ENCODE measurements around the gene PFN3. TPM values are rescaled to one million over a fixed set of nuclear protein-coding genes. Genes with fewer than 3 reads are reported as not detected.

Gene PFN3
- total RNA-seq, 6 experiments from 2014 or later: not detected

DNA sequence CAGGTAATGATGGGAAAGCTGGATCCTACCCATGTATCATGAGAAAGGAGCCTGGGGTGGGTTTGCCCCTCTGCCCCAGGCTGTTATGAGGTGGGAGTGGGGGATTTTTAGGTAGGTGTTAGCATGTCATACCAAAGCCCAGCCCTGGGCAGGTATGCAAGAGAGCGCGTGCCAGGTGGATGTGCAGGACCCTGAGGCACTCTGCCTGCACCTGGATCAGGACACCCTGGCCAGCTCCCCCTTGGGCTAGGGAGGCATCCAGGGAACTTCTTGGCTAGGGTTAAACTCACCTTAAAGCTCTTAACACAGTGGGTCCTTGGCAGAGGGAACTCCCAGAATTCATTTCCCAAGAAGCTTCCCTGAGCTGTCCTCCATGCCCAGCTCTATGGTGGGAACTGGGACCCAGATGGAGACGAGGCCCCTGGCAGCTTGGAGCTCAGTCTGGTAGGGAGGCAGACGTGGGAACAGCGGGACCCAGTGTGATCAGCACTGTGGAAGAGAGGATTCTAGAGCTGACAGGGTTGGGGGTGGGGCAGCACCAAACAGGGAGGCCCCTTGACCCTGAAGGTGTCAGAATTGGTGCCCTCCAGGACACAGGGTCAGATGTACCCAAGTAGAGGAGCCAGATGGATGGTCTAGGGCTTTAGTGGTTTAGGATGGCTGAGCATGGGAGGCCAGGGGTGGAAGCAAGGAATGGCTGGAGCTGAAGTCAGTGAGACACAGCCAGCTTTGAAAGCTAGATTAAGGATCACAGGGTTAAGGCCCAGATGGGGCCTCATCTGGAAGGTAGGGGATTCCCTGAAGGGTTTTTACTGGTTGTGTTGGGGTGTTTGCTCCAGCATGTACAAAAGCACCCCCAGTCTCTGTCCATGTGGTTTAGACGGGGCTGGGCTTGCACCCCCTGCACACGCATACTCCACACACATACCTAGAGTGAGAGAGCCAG lies 43.9 kb upstream of the PFN3 start:
- Mint-ChIP-seq H3K4me1 (ENCODE audit: low read depth) (peaks cover 24% of the 10 kb centered on the region), H3K9me3 (no peaks in the 10 kb centered on the region)

DNA sequence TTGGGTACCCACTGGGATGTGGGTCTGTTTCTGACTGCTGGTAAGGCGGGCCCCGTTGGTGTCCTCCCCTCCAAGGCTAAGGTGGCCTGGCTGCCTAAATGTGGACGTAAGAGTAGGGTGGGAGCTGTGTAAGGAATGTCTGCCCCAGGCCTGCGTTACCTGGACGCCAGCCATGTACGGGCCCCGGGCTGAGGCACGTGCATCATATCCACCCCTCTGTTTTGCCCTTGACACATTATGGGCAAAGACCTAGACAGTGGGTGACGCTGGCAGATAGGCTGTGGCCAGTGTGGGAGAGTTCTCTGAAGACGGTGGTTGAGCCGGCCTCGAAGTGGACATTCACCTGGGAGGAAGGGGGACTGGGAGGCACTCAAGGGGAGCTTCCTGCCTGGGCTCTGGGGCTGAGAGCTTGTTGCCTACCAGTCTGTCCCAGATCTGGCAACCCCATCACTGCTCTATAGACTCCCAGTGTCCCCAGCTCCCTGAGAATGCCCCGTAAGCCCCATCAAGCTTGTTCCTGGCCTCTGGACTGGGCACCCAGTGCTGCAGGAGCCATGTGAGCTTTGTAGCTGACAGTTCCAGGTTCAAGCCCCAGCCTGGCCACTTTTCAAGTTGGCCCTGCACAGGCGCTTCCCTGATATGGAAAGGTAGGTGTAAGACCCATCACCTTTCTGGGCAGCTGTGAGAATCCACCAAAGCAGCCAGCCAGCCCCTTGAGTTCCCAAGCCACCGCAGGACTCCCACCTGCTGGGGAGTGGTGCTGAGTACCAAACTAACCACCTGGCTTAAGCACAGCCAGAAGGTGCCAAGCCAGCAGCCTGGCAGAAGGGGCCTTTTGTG lies 42.9 kb upstream of the PFN3 start:
- H3K9me3 Mint-ChIP-seq: no peaks in the 10 kb centered on the region
- no peak for DNase-seq
- no peak overlapping the region for H3K4me3 Mint-ChIP-seq
- H3K4me1 Mint-ChIP-seq (ENCODE audit: low read depth): peaks cover 20% of the 10 kb centered on the region
- peaks cover 6% of the 10 kb centered on the region for H3K27me3 Mint-ChIP-seq (ENCODE audit: insufficient read depth)
- H3K36me3 Mint-ChIP-seq (ENCODE audit: low read depth): peaks cover 8% of the 10 kb centered on the region
- TF ChIP-seq, protein P1, sequence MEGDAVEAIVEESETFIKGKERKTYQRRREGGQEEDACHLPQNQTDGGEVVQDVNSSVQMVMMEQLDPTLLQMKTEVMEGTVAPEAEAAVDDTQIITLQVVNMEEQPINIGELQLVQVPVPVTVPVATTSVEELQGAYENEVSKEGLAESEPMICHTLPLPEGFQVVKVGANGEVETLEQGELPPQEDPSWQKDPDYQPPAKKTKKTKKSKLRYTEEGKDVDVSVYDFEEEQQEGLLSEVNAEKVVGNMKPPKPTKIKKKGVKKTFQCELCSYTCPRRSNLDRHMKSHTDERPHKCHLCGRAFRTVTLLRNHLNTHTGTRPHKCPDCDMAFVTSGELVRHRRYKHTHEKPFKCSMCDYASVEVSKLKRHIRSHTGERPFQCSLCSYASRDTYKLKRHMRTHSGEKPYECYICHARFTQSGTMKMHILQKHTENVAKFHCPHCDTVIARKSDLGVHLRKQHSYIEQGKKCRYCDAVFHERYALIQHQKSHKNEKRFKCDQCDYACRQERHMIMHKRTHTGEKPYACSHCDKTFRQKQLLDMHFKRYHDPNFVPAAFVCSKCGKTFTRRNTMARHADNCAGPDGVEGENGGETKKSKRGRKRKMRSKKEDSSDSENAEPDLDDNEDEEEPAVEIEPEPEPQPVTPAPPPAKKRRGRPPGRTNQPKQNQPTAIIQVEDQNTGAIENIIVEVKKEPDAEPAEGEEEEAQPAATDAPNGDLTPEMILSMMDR (IDR thresholded peaks at IDR 0.05): no peak
- H3K27ac Mint-ChIP-seq: no peak overlapping the region

More for the DNA sequence above, 43.9 kb upstream of the PFN3 start:
- no peak for DNase-seq
- peaks cover 7% of the 10 kb centered on the region for H3K36me3 Mint-ChIP-seq (ENCODE audit: low read depth)
- no peak overlapping the region for H3K4me3 Mint-ChIP-seq
- no peak overlapping the region for H3K27ac Mint-ChIP-seq
- H3K27me3 Mint-ChIP-seq (ENCODE audit: insufficient read depth): peaks cover 6% of the 10 kb centered on the region
- TF ChIP-seq, protein P1 (IDR thresholded peaks at IDR 0.05): no peak

DNA sequence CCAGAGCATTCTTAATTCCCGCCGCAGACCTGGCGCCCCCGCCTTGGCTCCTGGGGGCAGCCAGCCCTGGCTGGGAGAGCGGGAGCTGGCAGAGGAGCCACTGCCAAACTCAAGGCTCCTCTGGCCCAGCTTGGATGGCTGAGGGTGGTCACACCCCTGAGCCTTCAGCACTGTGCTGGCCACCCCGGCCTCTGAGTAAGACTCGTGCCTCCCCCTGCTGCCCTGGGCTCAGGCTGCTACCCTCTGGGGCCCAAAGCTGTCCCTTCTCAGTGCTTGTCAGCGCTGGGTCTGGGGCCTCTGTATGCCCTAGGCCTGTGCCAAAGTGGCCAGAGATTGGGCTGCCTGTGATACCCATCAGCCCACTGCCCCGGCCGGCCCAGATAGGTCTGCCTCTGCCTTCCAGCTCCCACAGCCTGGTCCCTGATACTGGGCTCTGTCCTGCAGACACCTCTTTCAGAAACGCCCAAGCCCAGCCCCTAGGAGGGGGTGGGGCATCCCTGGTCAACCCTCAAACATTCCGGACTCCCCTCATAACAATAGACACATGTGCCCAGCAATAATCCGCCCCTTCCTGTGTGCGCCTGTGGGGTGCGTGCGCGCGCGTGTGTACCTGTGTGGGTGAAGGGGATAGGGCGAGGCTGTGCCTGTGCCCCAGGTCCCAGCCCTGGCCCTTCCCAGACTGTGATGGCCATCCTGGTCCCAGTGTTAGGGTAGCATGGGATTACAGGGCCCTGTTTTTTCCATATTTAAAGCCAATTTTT lies 41.8 kb upstream of the PFN3 start:
- Mint-ChIP-seq H3K27me3 (ENCODE audit: insufficient read depth) (peaks cover 6% of the 10 kb centered on the region), H3K9me3 (no peaks in the 10 kb centered on the region), H3K36me3 (ENCODE audit: low read depth) (peaks cover 19% of the 10 kb centered on the region), H3K27ac (no peak overlapping the region), H3K4me1 (ENCODE audit: low read depth) (peaks cover 11% of the 10 kb centered on the region), H3K4me3 (no peak overlapping the region)
- DNase-seq: no peak
- TF ChIP-seq, protein P1 (IDR thresholded peaks at IDR 0.05): no peak

DNA sequence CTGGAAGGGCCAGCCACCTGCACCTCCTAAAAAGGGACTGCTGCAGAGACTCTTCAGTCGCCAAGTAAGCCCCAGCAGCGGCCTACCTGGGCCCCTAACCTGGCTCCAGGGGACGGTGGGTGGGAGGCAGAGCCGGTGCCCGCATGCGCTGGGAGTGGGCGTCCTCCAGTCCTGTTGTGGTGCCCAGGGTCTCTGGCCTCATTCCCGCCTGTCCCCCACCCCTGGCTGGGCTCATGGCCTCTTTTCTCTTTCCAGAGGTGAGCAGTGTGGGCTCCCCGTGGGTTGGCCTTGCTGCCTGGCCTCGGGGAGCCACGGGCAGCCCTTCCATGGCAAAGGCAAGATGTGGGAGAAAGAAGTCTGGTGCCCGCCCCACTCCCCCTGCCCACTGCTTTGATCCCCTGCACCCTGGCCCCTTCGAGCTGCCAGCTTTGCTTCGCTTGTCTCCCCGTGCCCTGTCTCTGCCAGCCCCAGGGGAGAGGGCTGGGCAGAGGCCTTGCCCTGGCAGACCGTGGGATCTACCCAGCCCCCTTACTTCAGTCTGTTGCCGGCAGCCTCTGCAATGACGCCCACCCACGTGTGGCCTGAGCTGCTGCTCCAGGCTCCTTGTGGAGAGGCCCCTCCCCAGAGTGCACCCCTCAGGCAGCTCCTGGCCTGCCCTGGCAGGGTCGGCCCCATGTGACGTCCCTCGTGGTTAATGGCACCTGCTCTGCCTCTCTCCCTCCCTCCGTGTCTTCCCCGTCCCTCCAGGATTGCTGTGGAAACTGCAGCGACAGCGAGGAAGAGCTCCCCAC lies 40.7 kb upstream of the PFN3 start:
- H3K9me3 Mint-ChIP-seq: no peaks in the 10 kb centered on the region
- peaks cover 6% of the 10 kb centered on the region for H3K27me3 Mint-ChIP-seq (ENCODE audit: insufficient read depth)
- H3K4me1 Mint-ChIP-seq (ENCODE audit: low read depth): peaks cover 11% of the 10 kb centered on the region
- TF ChIP-seq, protein P1 (IDR thresholded peaks at IDR 0.05): no peak
- peaks cover 19% of the 10 kb centered on the region for H3K36me3 Mint-ChIP-seq (ENCODE audit: low read depth)
- no peak overlapping the region for H3K27ac Mint-ChIP-seq
- DNase-seq: no peak
- H3K4me3 Mint-ChIP-seq: no peak overlapping the region
